Heart left ventricle (tissue), 13 donors: ENCODE data around the gene PHGDH.

ENCODE experiments used
- CTCF ChIP-seq, 12 donors: fragments of 200-600 bp; sonication (generic) in 4 of 12; IDR thresholded peaks; one replicate each; pipeline versions ENCODE4 v1.5.0 to v1.8.0; 2018 to 2022; ENCODE audit warnings: antibody characterized with exemption in 12 of 12, mild to moderate bottlenecking in 5 of 12
- POLR2A ChIP-seq, 2 donors: fragments of 450-650 bp; IDR thresholded peaks; one replicate each; pipeline ENCODE4 v1.6.1; 2017; ENCODE audit warnings: antibody characterized with exemption in 2 of 2, mild to moderate bottlenecking in 2 of 2, moderate library complexity in 2 of 2
- donor health status: ischemic (EF 13 %, LVEDD 7.1; RV severe dilation, severe dysfunction).
- donor health status: DM: no; HTN: yes; CAD: no.
- donor health status: DM: no; HTN: no; CAD: no.
- donor health status: ischemic (EF 25% LVEDD 6.9; RV normal size, moderate dysfunction).
- donor health status: ischemic (EF 25% LVEDD 5.7; RV mildly dilated, moderate dysfunction).
- donor health status: ischemic (EF 35%, LVEDD 5.7; RV mildly dilated, moderate dysfunction).
- donor health status: nonischemic (EF 11% LVEDD 7.7; RV severe dilation, severe dysfunction).
- donor health status: DM: yes; HTN: yes; CAD: no.
- donor health status: PGD.
- donor health status: ischemic (EF 29% LVEDD 5.4; RV normal size, mild dysfunction).
- donor health status: nonischemic (EF 23%, LVEDD 6.1; RV moderate dilation, normal function).

- TF ChIP-seq CTCF (IDR thresholded peaks at IDR 0.05): no peak
- no peak for TF ChIP-seq POLR2A (IDR thresholded peaks at IDR 0.05)
Measured at GRCh38 chr1:119740261-119740660, 28.5 kb downstream of the PHGDH start.
